ENCODE data around the gene REG3A. TPM values are rescaled to one million over a fixed set of nuclear protein-coding genes. Genes with fewer than 3 reads are reported as not detected.

REG3A gene
- total and polyA plus RNA-seq, 2 donors, result not detected

Other genes with a start within 250 kb of the REG3A start
- not detected for gene REG3G, start 134.1 kb downstream of the REG3A start, total RNA-seq
- 0.30 TPM for gene REG3G, start 134.1 kb downstream of the REG3A start, polyA plus RNA-seq
- gene REG1B, start 71.8 kb downstream of the REG3A start, total RNA-seq, result not detected
- 1.7 TPM for gene REG1B, start 71.8 kb downstream of the REG3A start, polyA plus RNA-seq
- not detected for gene REG1A, start 39.3 kb downstream of the REG3A start, total RNA-seq
- gene REG1A, start 39.3 kb downstream of the REG3A start, polyA plus RNA-seq, result 5.4 TPM

All from urinary bladder (tissue), 2 donors.